HG02885 (cell line): Measurements from ENCODE around the gene KRTAP10-7.

Experiments
- ATAC-seq: cut with Tn5 transposase; IDR thresholded peaks from one replicate; pipeline ENCODE4 v1.9.1; 2021; ENCODE audit warnings: mild to moderate bottlenecking; ENCODE audit not compliant: unreplicated experiment, poor library complexity

Gene KRTAP10-7

DNA sequence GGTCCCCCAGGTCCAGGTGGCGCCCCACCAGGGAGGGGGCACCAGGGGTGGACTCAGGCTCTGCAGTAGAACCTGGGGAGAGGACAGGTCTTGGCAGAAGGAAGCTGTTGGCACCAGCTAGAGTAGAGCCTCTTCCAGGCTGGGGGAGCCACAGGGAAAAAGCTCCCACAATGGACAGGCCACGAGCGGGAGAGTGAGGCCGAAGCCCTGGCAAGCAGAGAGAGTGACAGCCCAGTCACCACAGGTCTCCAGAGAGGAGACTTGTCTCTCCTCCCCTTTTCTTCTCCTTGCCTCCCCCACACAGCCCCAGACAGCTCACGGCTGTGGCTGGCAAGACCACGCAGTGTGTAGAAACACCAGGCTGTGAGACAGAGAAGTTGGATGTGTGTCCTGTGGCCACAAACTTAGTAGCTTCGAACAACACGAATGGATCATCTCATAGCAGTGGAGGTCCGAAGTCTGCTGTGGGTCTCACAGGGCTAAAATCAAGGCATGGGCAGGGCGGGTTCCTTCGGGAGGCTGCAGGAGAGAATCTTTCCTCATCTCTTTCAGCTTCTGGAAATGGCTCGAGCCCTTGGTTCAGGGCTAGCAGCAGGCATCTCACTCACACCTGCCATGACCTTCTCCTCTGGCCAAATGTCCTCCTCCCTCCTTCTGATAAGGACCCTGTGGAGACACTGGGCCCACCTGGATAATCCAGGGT is 50.7 kb downstream of the KRTAP10-7 start:
- ATAC-seq, result no peak
